Mesenteric fat pad (tissue), 1 donor: Measurements from ENCODE around the gene MTA1. TPM values are rescaled to one million over a fixed set of nuclear protein-coding genes. Genes with fewer than 3 reads are reported as not detected.

Source experiments
- DNase-seq: peaks from one replicate; pipeline ENCODE4 v3.0.0-alpha.2; 2020; ENCODE audit warnings: low spot score
- total RNA-seq: library from RNA; stranded (reverse); fragmentation: NEBNext Ultra II Directional; extraction: Animal tissue kit (Norgen Biotek cat#: 25700); gene quantifications from one replicate; pipeline ENCODE4 v1.2.1, GENCODE V29; 2021
- donor health status: DM: yes; HTN: yes; CAD: no.

Gene MTA1
- total RNA-seq, 1 donor from 2014 or later: 87.1 TPM

DNA sequence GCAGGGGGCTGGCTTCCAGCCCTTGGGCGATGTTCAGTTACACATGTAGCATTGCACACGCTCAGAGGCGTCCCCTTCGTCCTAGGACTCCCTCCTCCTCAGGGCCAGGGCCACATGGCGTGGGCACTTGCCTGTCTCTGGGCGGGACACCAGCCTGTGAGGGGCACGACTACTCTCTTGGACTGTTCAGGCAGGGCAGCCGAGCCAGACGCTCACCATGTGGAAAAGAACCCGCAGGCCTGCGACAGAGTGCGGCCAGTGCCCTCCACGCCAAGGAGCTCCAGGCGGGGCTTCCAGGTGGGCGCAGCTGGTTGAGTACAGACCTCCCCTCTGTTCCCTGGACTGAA, 20.9 kb downstream of the MTA1 start:
- no peak for DNase-seq

DNA sequence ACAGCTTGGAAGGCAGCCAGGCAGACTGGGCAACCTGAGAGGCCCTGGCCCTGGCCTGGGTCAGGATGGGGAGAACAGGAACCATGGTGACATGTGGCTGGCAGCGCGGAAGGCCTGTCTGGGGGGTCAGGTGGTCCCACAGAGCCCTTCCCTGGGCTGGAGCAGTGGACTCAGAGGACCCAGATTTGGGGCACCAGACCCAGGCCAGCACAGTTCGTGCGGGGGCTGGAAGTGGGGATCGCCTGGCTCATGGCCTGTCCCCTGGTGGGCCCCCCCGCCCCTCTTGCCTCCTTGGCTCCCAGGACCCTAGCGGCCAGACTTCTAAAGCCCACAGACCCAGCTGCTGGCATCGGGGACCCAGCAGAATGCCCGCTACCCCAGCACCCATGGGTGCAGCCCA, 21.4 kb downstream of the MTA1 start:
- DNase-seq: no peak

DNA sequence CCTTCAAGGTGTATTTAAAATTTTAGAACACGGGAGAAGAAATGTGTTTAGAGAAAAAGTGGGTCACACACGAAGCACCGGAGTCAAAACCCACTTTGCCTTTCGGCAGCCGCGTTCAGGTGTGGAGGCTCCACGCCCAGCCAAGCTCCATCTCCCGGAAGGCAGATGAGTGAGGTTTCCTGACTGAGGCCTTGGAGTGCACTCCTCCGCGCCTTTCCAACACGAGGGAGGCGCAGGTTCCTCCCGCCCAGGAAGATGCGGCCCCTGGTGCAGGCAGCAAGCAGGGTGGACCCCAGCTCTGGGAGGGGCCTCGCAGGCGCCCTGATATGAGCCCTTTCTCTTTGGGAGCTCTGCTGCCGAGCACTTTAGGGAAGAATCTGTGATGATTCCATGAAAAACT, 22.5 kb downstream of the MTA1 start:
- DNase-seq: no peak

- DNase-seq: no peak
Observed at GRCh38 chr14:105442834-105443233, 23.2 kb downstream of the MTA1 start.

DNA sequence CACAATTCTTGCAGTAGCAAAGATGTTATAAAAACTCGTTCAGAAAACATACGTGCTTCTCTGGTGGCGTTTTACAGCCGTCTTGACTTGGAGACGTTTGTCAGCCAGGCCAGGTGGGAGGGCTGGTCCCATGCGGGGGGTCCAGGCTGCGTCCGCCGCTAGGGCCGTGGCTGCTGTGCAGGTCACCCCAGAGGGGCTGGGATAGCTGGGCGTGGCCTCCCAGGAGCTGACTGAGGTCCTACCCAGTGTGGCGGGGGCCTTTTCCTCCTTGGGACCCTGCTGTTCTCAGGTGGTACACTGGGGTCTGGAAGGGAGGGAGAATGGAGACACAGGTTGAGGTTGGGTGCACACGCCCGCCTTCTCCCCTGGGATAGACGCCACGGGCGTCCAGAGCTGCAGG, 25.2 kb downstream of the MTA1 start:
- no peak for DNase-seq

- DNase-seq: no peak
Observed at GRCh38 chr14:105445290-105445689, 25.7 kb downstream of the MTA1 start.

- no peak for DNase-seq
Observed at GRCh38 chr14:105445901-105446845, 26.5 kb downstream of the MTA1 start.

- DNase-seq: no peak
Observed at GRCh38 chr14:105446971-105447370, 27.3 kb downstream of the MTA1 start.

GRCh38 chr14:105447651-105448640, 28.3 kb downstream of the MTA1 start:
- no peak for DNase-seq

DNA sequence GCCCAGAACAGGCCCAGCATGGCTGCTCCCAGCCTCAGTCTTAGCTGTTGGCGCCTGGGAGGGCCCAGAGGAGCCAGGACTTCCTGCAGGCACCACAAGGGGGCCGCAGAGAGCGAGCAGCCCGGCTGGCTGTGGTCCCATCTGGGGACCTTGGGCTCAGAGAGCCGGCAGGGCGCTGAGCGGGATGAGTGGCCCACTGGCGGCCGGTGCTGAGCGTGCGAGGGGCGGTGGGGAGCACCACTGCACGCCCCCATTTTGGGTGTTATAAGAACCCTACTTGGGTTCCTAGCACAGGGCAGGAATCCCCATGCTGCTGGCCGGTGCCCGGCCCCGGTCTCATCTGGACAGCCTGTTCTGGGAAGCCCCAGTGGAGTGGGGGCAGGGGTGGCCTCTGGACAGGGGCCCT, 29.1 kb downstream of the MTA1 start:
- no peak for DNase-seq

- DNase-seq: no peak
Observed at GRCh38 chr14:105449276-105450122, 29.9 kb downstream of the MTA1 start.

GRCh38 chr14:105450123-105450505, 30.5 kb downstream of the MTA1 start:
- no peak for DNase-seq

- DNase-seq: no peak
Observed at GRCh38 chr14:105450864-105451720, 31.5 kb downstream of the MTA1 start.

DNA sequence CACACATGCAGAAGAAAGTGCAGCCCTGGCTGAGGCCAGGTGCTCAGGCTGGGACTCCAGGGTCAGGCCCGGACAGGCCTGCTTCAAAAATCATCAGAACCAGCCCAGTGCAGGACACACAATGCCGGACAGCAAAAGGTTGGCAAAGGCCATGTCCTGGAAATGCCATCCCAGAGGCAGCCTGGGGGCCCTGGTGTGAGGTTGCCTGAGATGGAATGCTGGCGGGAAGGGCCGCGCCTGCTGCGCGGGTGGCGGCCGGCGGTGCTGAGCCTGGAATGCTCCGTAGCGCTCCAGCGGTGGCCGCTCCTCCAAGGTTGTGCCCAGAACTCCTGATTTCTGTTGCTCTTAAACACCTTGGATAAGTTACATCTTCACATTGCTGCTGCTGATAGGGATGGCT, 33.3 kb downstream of the MTA1 start:
- DNase-seq: no peak

GRCh38 chr14:105453847-105454246, 34.2 kb downstream of the MTA1 start:
- no peak for DNase-seq

DNA sequence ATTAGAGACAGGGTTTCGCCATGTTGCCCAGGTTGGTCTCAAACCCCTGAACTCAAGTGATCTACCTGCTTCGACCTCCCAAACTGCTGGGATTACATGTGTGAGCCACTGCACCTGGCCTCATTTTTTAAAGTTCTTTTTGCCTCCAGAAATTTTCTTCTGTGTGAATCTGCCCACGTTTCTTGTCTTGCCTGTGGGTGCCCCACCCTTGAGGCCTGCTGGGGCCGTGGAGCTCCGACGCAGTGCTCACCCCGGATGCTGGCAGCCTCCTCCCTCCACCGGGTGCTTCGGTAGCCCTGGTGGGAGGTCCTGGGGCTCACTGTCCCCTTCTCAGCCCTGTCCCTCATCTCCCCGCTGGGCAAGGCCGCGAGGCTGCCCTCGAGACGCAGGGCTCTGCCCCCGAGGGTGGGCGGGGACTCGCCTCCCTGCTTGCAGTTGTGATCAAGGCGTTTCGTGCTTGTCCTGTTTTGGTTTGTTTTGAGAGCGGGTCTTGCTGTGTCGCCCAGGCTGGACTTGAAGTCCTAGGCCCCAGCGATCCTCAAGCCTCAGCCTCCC, 35.5 kb downstream of the MTA1 start:
- DNase-seq: no peak

DNA sequence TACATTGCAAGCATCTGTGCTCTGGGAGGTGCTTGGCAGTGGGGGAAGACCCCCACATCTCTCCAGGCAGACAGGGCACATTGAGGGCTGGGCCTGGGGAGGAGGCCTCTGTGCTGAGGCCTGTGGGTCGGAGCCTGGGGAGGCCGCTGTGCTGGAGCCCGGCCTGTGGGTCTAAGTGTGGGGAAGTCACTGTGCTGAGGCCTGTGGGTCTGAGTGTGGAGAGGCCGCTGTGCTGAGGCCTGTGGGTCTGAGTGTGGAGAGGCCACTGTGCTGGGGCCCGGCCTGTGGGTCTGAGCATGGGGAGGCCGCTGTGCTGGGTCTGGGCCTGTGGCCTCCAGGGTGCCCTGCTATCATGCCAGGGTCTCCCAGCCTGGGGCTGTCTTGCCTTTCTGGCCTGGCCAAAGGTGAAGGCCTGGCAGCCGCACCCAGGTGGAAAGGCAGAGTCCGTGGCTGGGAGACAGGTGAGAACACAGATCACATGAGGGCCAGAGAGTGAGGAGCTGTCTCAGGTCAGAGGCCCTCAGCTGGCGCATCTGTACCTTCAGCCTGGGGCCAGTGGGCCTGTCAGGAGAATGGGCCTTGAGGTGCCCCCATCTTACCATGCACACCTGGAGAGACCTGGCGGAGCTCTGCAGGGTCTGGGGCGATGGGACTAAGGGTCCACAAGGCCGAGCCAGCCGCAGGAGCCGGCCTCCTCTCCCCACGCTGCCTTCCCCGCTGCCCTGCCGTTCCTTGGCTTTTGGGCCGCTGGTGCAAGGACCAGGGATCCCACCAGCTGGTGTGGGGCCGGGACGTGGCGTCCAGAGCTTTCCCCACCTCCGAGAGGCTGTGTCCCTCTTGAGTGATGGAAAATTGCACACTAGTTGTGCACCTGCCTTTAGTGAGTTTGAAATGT, 36.4 kb downstream of the MTA1 start:
- no peak for DNase-seq

- DNase-seq: no peak
Observed at GRCh38 chr14:105456736-105457617, 37.4 kb downstream of the MTA1 start.
